ENCODE data around the gene TLE2.

DNA sequence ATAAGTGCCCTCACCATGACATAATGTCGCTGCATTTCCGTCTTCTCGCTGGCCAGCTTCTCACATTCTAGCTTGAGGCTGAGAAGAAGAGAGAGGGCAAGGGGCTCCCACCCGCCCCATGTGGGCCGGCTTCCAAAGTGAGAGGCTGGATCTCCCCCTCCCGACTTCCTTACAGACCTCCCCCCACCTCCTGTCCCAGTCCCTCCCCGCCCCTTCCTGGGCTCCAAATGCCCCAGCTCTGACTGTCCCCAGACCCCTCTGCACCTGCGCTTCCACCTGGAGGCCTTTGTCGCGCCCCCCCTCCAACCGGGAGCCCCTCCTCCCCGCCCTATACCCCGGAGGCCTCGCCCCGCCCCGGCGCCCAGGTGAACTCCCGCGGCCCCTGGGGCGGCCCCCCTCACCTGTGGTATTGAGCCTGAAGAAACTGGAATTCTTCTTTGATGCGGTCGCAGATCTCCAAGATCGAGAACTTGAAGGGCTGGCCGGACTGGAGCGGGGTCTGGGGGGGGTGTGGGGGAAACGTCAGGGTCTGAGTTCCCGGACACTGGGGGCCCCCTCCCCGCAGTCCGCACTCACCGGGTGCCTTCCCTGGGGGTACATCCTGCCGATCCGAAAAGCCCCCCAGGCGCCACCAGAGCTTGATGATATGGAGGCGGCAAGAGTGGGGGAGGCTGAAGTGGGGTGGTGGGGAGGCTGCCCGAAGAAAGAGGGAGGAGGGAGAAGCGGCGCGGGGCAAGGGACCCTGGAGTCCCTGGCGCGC, 595 bp downstream of the TLE2 start:
- TF ChIP-seq, protein P1, sequence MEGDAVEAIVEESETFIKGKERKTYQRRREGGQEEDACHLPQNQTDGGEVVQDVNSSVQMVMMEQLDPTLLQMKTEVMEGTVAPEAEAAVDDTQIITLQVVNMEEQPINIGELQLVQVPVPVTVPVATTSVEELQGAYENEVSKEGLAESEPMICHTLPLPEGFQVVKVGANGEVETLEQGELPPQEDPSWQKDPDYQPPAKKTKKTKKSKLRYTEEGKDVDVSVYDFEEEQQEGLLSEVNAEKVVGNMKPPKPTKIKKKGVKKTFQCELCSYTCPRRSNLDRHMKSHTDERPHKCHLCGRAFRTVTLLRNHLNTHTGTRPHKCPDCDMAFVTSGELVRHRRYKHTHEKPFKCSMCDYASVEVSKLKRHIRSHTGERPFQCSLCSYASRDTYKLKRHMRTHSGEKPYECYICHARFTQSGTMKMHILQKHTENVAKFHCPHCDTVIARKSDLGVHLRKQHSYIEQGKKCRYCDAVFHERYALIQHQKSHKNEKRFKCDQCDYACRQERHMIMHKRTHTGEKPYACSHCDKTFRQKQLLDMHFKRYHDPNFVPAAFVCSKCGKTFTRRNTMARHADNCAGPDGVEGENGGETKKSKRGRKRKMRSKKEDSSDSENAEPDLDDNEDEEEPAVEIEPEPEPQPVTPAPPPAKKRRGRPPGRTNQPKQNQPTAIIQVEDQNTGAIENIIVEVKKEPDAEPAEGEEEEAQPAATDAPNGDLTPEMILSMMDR (IDR thresholded peaks at IDR 0.05): no peak
- TF ChIP-seq POLR2A (IDR thresholded peaks at IDR 0.05): peak in 2 of 3 donors; percentile 28 to 54
